Measurements from ENCODE around the gene LRCH1.

GRCh38 chr13:46728777-46729176 is 175.8 kb downstream of the LRCH1 start:
- TF ChIP-seq CTCF (IDR thresholded peaks at IDR 0.05; ENCODE audit: borderline replicate concordance, extremely low read depth, low read length, poor library complexity, severe bottlenecking) (peak; percentile 52), EZH2 (IDR thresholded peaks at IDR 0.05; ENCODE audit: borderline replicate concordance, low read depth, low read length, severe bottlenecking) (no peak)
